Mucosa of descending colon (tissue), 3 donors: ENCODE measurements around the gene YPEL3. TPM values are rescaled to one million over a fixed set of nuclear protein-coding genes. Genes with fewer than 3 reads are reported as not detected.
A peak's percentile ranks its signal among the peaks of the same experiment; 100 is the strongest.

Experiments
- ATAC-seq: fragments of 200-7000 bp; cut with Tn5 transposase; one replicate; pipeline ENCODE4 v1.9.1; 2020; ENCODE audit warnings: mild to moderate bottlenecking, moderate library complexity
- DNase-seq, 3 donors: peaks; one replicate each; pipeline ENCODE4 v3.0.0-alpha.2; 2020
- H3K36me3 ChIP-seq: fragments of 200-600 bp; one replicate; pipeline ENCODE4 v1.8.0; 2021; ENCODE audit warnings: low read depth, mild to moderate bottlenecking
- H3K4me1 ChIP-seq: fragments of 200-600 bp; one replicate; pipeline ENCODE4 v1.8.0; 2021; ENCODE audit warnings: low read depth, mild to moderate bottlenecking
- H3K4me3 ChIP-seq: fragments of 200-600 bp; one replicate; pipeline ENCODE4 v1.8.0; 2021; ENCODE audit warnings: mild to moderate bottlenecking
- H3K9me3 ChIP-seq: fragments of 200-600 bp; one replicate; pipeline ENCODE4 v1.8.0; 2021; ENCODE audit warnings: mild to moderate bottlenecking
- intact Hi-C, 2 donors: fragments of 100-400 bp; cut with DNase I in 1 of 2; cut with micrococcal nuclease in 1 of 2; formaldehyde crosslinking; loops; one replicate each; pipeline versions ENCODE4 v1.11.0 to v1.11.1; 2022; cut with DNase I, micrococcal nuclease
- total RNA-seq, 3 donors: library from RNA; stranded (reverse); fragmentation: NEBNext Ultra II Directional in 2 of 3; extraction: Animal tissue kit (Norgen Biotek cat#: 25700) in 2 of 3; gene quantifications; one replicate each; pipeline versions ENCODE4 v1.2.1 to v1.2.4, GENCODE V29; 2021 to 2023
- TF ChIP-seq, protein P1 (sequence below): fragments of 200-600 bp; IDR thresholded peaks from one replicate; pipeline ENCODE4 v1.8.0; 2022; ENCODE audit warnings: antibody characterized with exemption, mild to moderate bottlenecking
- donor health status: DM: no; HTN: no; CAD: no; lungs with moderate emphysema.
- donor health status: DM: no; HTN: no; CAD: no.
- donor health status: DM: no; HTN: yes; CAD: no.

The YPEL3 gene
- total RNA-seq, 3 donors from 2014 or later = 30.5 to 78.4 (median 69.3) TPM

DNA sequence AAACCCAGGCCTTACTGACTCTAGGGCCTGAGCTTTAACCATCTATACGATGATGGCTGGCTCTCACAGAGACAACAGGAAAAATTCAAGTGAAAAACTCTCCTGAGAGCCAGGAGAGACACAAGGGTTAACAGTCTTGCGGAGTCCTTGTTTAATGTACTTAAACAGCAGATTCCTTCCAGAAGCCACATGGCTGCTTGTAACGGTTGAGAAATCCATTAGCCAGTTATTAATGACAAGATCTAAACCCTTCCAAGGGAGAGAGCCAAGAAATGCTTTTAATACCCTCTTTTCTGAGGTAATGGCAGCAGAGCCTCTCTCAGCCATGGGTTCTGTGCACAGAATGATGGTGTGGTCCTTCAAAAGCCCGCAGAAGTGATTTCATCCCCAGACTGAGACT, 35.7 kb downstream of the YPEL3 start:
- no peaks in the 10 kb centered on the region for H3K9me3 ChIP-seq
- DNase-seq (no peak), ATAC-seq (no peak)
- peaks cover 10% of the 10 kb centered on the region for H3K4me1 ChIP-seq
- intact Hi-C loops = no loop called here
- H3K36me3 ChIP-seq = no peaks in the 10 kb centered on the region
- TF ChIP-seq, protein P1, sequence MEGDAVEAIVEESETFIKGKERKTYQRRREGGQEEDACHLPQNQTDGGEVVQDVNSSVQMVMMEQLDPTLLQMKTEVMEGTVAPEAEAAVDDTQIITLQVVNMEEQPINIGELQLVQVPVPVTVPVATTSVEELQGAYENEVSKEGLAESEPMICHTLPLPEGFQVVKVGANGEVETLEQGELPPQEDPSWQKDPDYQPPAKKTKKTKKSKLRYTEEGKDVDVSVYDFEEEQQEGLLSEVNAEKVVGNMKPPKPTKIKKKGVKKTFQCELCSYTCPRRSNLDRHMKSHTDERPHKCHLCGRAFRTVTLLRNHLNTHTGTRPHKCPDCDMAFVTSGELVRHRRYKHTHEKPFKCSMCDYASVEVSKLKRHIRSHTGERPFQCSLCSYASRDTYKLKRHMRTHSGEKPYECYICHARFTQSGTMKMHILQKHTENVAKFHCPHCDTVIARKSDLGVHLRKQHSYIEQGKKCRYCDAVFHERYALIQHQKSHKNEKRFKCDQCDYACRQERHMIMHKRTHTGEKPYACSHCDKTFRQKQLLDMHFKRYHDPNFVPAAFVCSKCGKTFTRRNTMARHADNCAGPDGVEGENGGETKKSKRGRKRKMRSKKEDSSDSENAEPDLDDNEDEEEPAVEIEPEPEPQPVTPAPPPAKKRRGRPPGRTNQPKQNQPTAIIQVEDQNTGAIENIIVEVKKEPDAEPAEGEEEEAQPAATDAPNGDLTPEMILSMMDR = no peak
- no peak overlapping the region for H3K4me3 ChIP-seq

DNA sequence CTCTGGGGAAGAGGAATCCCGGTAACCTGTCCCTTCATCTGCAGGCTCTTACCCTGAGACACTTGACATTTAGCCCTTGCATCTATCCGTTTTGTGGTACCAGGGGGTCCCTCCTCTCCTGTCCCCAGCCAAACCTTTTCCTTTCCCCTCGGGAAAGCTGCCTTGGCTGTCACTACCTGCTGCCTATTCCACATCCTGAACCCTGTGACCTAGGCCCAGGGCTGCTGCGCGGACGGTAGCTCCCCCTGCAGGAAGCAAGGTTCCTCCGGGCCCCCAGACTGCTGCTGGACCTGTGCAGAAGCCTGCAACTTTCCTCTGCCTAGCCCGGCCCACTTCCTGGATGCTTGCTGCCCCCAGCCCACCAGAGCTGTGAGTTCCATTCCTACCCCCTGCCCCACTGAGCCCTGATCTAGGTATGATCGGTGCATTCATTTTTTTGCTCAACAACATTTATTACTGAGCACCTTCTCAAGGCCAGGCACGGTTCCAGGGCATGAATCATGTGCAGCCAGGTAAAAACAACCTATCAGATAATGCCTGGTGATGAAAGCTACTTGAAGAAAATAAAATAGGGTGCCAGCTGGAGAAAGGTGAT, 41.0 kb downstream of the YPEL3 start:
- H3K36me3 ChIP-seq = no peaks in the 10 kb centered on the region
- TF ChIP-seq, protein P1 = no peak
- H3K9me3 ChIP-seq = no peaks in the 10 kb centered on the region
- no peak overlapping the region for H3K4me3 ChIP-seq
- DNase-seq = peak; percentile 69 to 73 (median 69)
- intact Hi-C loops = no loop called here
- ATAC-seq = peak; percentile 75
- H3K4me1 ChIP-seq = peaks cover 7% of the 10 kb centered on the region

DNA sequence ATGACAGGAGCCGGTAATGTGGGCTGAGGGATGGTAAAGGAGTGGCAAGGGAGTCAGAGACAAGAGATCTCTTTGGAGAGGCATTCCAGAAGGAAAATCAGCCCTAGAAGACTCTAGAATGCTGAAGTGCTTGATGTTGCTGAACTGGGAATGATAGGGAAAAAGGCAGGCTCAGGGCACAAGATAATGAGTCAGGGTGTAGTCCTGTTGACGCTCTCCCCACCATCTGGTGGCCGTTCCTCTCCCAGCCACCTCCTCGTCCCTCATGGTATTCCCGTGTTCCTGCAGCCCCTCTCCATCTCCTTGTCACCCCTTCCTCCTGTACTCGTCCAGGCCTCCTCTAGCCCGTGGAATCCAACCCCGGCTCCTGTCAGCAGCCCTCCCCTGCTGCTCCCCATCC, 41.6 kb downstream of the YPEL3 start:
- intact Hi-C loops = no loop called here
- H3K36me3 ChIP-seq = no peaks in the 10 kb centered on the region
- DNase-seq = peak in 1 of 3 donors; percentile 44
- H3K4me1 ChIP-seq = peaks cover 7% of the 10 kb centered on the region
- no peaks in the 10 kb centered on the region for H3K9me3 ChIP-seq
- no peak overlapping the region for H3K4me3 ChIP-seq
- ATAC-seq = no peak
- TF ChIP-seq, protein P1 = no peak

DNA sequence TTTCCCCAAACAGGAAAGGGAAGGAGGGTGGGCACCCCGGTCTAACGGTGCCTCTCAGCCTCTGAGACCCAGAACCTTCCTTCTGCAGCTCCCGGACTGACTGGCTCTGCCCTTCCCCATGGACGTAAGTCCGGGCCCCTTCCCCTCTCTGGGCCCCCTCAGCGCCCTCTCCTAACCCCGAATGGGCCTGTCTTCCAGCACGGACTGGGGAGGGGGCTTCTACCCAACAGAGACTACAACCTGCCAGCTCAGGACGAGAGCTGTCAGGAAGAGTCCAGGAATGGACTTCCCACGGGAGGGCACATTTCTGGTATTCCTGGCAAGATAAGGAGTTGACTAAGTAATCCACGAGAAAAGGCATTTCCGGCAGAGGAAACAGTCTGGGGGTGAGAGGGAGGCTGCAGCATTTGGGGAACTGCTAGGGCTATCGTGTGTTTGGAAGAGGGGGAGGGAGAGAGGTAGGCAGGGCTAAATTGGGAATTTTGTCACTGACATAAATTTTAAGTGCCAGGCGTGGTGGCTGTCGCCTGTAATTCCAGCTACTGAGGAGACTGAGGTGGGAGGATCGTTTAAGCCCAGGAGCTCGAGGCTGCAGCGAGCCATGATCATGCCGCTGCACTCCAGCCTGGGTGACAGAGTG, 42.5 kb downstream of the YPEL3 start:
- no peaks in the 10 kb centered on the region for H3K9me3 ChIP-seq
- peak; percentile 8 for ATAC-seq
- TF ChIP-seq, protein P1 = no peak
- intact Hi-C loops = no loop called here
- no peaks in the 10 kb centered on the region for H3K36me3 ChIP-seq
- peak overlapping the region; percentile 13 for H3K4me3 ChIP-seq
- no peak for DNase-seq
- H3K4me1 ChIP-seq = peaks cover 7% of the 10 kb centered on the region

DNA sequence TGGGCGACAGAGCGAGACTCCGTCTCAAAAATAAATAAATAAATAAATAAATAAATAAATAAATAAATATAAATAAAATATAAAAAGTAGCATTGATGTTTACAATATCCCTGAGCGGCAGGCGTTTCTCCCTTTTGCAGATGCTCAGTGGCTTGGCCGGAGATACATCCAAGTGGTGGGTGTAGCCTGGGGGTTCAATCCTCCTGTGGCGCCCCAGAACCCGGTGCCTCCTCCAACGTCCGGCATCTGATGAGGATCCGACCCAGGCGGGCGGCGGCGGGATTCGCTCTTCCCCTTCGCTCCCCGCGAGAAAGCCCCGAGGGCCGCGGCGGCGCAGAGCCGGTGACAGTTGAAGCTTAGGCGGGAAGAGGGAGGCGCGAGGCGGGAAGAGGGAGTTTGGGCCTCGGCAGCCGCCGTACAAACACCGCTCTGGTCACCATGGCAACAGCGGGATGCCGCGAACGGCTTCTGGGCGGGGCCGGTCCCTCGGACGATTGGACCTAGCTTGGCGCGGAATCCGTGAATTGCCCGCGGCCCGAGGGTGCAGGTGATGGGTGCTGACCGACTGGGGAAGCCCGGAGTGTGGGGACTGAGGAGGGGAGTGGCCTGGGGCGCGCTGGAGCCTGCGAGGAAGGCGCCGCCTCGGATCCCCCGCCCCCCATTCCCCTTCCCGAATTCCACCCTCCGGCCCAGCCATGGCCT, 43.2 kb downstream of the YPEL3 start:
- intact Hi-C loops = no loop called here
- H3K36me3 ChIP-seq = no peaks in the 10 kb centered on the region
- TF ChIP-seq, protein P1 = no peak
- H3K9me3 ChIP-seq = no peaks in the 10 kb centered on the region
- peaks cover 7% of the 10 kb centered on the region for H3K4me1 ChIP-seq
- peak; percentile 97 for ATAC-seq
- H3K4me3 ChIP-seq = peak overlapping the region; percentile 13
- DNase-seq = peak; percentile 95 to 96 (median 96)
